ENCODE data around the gene DENND1B. TPM values are rescaled to one million over a fixed set of nuclear protein-coding genes. Genes with fewer than 3 reads are reported as not detected.

Gene DENND1B
- total and polyA plus RNA-seq, 2 donors (not counting 1 experiment from before 2014, with no cell fraction given) = 4.3 to 25.4 TPM

DNA sequence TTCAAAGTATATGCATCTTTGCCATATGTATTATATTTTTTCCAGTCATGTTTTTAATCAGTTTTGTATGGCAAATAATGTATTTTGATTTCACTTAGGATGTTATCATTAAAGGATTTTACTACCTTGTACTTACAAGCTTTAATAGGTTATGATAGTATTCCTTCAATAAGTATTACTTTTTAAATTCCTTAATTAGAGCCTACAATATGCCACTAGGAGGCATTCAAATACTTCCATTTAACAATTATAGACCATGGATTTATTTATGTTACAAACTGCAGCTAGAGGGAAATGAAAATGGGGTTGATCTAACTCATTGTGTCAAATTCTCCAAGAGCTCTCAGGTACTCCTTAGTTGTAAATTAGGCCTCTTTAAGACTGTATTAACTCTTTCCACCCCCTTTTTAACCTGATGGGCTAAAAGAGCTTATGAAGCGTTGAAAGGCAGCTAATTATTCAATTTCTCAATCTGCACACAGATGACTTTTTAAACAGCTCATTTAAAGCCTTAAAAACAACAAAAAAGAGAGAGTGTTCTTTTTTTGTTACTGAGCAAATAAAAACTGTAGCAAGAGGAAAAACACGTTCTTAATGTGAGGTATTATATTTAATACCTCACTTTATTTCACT lies 156.2 kb downstream of the DENND1B start:
- intact Hi-C loops (cut with micrococcal nuclease) = loop anchor here (1.0 to 10.0 kb wide), 3 partner anchors 156 to 848 kb away; partner anchors contain the start of gene DENND1B
- Mint-ChIP-seq H3K27ac (no peak overlapping the region), H3K27me3 (no peaks in the 10 kb centered on the region), H3K9me3 (ENCODE audit: insufficient read depth) (no peaks in the 10 kb centered on the region), H3K4me3 (no peak overlapping the region), H3K4me1 (no peaks in the 10 kb centered on the region)
- Histone ChIP-seq H3K27me3 (replicated peaks in 1 of 4; ENCODE audit: control extremely low read depth in 1 of 4, control insufficient read depth in 3 of 4, insufficient read depth in 4 of 4, low read length in 3 of 4) (no peaks in the 10 kb centered on the region), H3K9me3 (ENCODE audit: control extremely low read depth in 1 of 3, control insufficient read depth in 2 of 3, insufficient read depth in 1 of 3, low read length in 2 of 3) (no peaks in the 10 kb centered on the region), H3K4me2 (replicated peaks; ENCODE audit: low read depth, low read length, poor library complexity, severe bottlenecking) (no peak overlapping the region), H3K4me3 (ENCODE audit: control extremely low read depth in 1 of 5, extremely low read depth in 1 of 5, insufficient read depth in 1 of 5, low read depth in 2 of 5, low read length in 4 of 5) (no peak overlapping the region), H3K36me3 (replicated peaks in 1 of 2; ENCODE audit: control extremely low read depth in 1 of 2, control insufficient read depth in 1 of 2, extremely low read depth in 1 of 2, insufficient read depth in 2 of 2, low read length in 1 of 2) (peaks cover 0 to 3% of the 10 kb centered on the region in 2 experiments), H3K4me1 (ENCODE audit: control insufficient read depth in 2 of 2, insufficient read depth in 2 of 2, low read length in 2 of 2) (no peaks in the 10 kb centered on the region), H3K9ac (ENCODE audit: low read length) (no peak overlapping the region), H3K27ac (ENCODE audit: low read length in 2 of 2) (no peak overlapping the region), H2AFZ (ENCODE audit: insufficient read depth, low read depth, low read length, poor library complexity, severe bottlenecking) (no peak overlapping the region), H3K79me2 (ENCODE audit: control insufficient read depth, insufficient read depth, low read length) (no peaks in the 10 kb centered on the region), H4K20me1 (ENCODE audit: control insufficient read depth, insufficient read depth, low read length, poor library complexity, severe bottlenecking) (no peaks in the 10 kb centered on the region)
- ChIA-PET POLR2A (no interaction called here), CTCF (interaction anchor here (0.8 to 7.0 kb wide), 14 partner anchors 11 to 848 kb away, joined by 3 to 171 read pairs (median 5); partner anchors contain the start of gene C1orf53)
- ATAC-seq (ENCODE audit: low read depth) (peak; percentile 28), DNase-seq (peak; percentile 36)
- TF ChIP-seq EZH2 (IDR thresholded peaks at IDR 0.05; ENCODE audit: borderline replicate concordance, insufficient read depth, low read depth, low read length, poor library complexity, severe bottlenecking) (no peak), CTCF (IDR thresholded peaks at IDR 0.05) (peak; percentile 60)
- WGBS (ENCODE audit: insufficient coverage) = no CpG with 5 or more reads among the region's 2 CpGs

DNA sequence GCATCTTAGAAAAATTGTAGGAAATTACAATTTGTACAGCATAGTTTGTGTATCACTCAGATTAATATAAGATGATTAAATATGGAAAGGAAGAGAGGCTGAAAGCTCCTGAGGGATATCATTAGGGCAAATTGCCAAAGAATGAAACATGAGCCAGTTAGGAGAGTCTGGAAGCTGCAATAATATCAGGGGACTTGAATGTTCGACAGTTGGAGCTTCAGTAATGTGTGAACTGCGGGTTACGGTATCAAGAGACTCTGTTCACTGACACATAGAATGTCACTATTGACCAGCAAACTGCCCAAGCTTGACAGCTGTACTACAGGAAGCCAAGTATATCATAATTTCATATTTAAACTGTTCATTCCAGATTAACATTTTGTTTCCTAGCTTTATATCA lies 157.2 kb downstream of the DENND1B start:
- Mint-ChIP-seq H3K4me3 (no peak overlapping the region), H3K4me1 (no peaks in the 10 kb centered on the region), H3K9me3 (ENCODE audit: insufficient read depth) (no peaks in the 10 kb centered on the region), H3K27ac (no peak overlapping the region), H3K27me3 (no peaks in the 10 kb centered on the region)
- H3K4me3 ChIP-seq (ENCODE audit: control extremely low read depth in 1 of 5, extremely low read depth in 1 of 5, insufficient read depth in 1 of 5, low read depth in 2 of 5, low read length in 4 of 5) = no peak overlapping the region
- no peaks in the 10 kb centered on the region for H3K27me3 ChIP-seq (replicated peaks in 1 of 4; ENCODE audit: control extremely low read depth in 1 of 4, control insufficient read depth in 3 of 4, insufficient read depth in 4 of 4, low read length in 3 of 4)
- WGBS (ENCODE audit: insufficient coverage) = no CpG with 5 or more reads among the region's 3 CpGs
- H2AFZ ChIP-seq (ENCODE audit: insufficient read depth, low read depth, low read length, poor library complexity, severe bottlenecking) = no peak overlapping the region
- TF ChIP-seq EZH2 (IDR thresholded peaks at IDR 0.05; ENCODE audit: borderline replicate concordance, insufficient read depth, low read depth, low read length, poor library complexity, severe bottlenecking) = no peak
- TF ChIP-seq CTCF (IDR thresholded peaks at IDR 0.05) = no peak
- ATAC-seq (ENCODE audit: low read depth) (no peak), DNase-seq (no peak)
- H3K9me3 ChIP-seq (ENCODE audit: control extremely low read depth in 1 of 3, control insufficient read depth in 2 of 3, insufficient read depth in 1 of 3, low read length in 2 of 3) = no peaks in the 10 kb centered on the region
- ChIA-PET CTCF (interaction anchor here (0.6 to 7.0 kb wide), 11 partner anchors 10 to 312 kb away, joined by 3 to 171 read pairs (median 5); partner anchors contain the start of gene C1orf53), POLR2A (no interaction called here)
- H3K9ac ChIP-seq (ENCODE audit: low read length) = no peak overlapping the region
- no peaks in the 10 kb centered on the region for H3K79me2 ChIP-seq (ENCODE audit: control insufficient read depth, insufficient read depth, low read length)
- H3K4me2 ChIP-seq (replicated peaks; ENCODE audit: low read depth, low read length, poor library complexity, severe bottlenecking) = no peak overlapping the region
- H3K36me3 ChIP-seq (replicated peaks in 1 of 2; ENCODE audit: control extremely low read depth in 1 of 2, control insufficient read depth in 1 of 2, extremely low read depth in 1 of 2, insufficient read depth in 2 of 2, low read length in 1 of 2) = peaks cover 0 to 3% of the 10 kb centered on the region in 2 experiments
- no peaks in the 10 kb centered on the region for H4K20me1 ChIP-seq (ENCODE audit: control insufficient read depth, insufficient read depth, low read length, poor library complexity, severe bottlenecking)
- intact Hi-C loops (cut with micrococcal nuclease) = loop anchor here (5.0 to 10.0 kb wide), 2 partner anchors 157 to 849 kb away; partner anchors contain the start of gene DENND1B
- H3K4me1 ChIP-seq (ENCODE audit: control insufficient read depth in 2 of 2, insufficient read depth in 2 of 2, low read length in 2 of 2) = no peaks in the 10 kb centered on the region
- no peak overlapping the region for H3K27ac ChIP-seq (ENCODE audit: low read length in 2 of 2)
